HG02571 (cell line): ENCODE measurements around the gene EPHB2.

Source experiments
- ATAC-seq: cut with Tn5 transposase; IDR thresholded peaks from one replicate; pipeline ENCODE4 v1.9.1; 2021; ENCODE audit warnings: mild to moderate bottlenecking, moderate library complexity; ENCODE audit not compliant: unreplicated experiment

The EPHB2 gene

GRCh38 chr1:22852144-22852655 is 141.6 kb downstream of the EPHB2 start:
- ATAC-seq, result no peak

DNA sequence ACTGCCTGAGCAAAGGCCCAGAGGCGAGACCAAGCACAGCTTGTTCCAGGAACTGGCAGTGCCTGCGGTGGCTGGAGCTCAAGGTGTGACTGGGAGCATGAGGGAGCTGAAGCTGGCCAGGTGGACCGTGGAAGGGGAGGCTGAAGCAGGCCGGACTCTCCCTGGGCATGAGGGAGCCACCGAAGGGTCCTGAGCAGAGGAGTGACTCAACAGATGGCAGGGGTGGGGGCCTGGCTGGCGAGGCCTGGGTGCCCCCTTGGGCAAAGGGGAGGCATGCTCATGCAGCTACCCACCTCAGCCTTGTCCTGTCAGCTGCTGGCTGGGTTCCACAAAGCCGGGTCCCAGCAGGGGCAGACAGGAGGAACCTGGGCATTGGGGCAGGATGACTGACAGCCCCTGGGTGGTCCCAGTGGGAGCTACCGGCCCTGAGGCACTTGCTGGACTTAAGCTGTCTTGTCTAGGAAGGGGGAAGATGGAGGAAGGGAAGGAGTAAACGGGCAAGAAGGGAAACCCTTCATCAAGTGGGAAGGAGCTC is 143.1 kb downstream of the EPHB2 start:
- ATAC-seq, result no peak

DNA sequence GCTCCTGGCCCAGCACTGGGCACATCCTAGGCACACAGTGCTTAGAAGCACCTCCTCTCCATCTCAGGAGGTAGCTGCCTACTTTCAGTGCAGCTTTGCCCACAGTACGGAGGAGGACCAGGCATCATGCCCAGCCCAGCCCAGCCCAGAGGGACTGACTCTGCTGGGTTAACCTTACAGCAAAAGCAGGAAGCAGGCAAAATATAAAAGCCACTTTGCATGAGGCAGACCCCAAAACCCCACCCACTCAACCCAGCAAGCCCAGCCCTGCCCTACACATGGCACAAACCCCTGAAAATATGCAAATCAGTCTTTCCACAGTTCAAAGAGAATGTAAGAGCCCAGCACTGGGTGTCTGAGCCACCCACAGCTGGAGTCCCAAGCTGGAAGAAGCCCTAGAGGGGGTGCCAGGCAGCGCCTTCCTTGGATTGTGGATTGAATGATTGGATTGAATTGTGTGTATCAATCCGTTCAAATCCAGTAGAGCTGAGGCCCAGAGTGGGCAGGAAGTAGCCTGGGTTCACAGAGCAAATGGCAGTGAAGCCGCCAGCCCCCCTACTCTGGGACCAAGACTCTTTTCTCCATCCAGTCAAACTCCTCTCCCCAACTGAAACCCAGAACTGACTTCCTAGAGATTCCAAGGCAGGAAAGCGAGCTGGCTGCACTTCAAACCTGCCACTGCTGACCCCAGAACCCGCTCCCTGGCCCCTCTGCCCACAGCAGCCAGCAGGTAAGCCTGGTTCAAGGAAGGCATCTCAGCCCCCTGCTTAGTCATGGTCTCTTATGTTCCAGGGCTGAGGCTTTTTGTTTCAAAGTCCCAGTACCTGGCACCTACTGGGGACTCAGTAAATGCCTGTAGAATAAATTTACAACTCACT is 144.3 kb downstream of the EPHB2 start:
- ATAC-seq, result no peak

DNA sequence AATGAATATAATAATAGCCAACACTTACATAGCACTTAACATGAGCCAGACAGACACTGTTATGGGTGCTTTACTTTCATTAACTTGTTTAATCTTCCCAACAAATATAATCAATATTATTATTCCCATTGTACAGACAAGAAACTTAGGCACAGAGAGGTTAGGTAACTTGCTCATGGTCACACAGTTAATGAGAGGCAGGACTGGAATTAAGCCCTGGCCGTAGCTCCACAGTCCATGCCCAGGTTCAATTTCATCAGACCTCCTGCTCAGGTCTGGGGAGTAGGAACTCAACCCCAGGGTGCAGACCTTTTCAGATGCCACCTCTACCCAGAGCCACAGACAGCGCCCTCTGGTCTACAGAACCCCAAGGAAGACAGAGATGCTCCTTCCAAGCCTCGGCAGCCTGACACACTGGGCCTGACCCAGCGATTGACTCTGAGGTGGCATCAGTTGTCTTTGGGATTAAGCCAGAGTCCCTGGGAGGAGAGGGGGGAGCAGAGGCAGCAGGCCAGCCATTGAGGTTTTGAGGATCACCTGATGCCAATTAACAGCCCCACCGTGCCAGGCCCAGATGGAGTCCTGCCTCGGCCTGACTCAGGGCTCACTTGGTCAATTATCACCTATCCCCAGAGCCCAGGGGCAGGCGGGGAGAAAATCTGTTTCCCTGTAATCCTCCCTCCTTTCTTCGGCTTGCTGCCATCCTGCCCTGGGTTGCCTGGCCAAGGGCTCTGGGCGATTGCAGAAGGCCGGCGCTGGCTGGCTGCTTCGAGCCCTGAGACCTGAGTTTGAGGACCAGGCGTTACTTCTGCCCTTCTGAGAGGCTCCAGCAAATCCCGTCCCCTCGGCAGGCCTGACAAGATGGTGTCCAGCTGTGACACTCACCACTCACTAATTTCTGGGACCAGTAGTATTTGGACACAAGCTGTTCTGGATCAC is 145.3 kb downstream of the EPHB2 start:
- no peak for ATAC-seq

DNA sequence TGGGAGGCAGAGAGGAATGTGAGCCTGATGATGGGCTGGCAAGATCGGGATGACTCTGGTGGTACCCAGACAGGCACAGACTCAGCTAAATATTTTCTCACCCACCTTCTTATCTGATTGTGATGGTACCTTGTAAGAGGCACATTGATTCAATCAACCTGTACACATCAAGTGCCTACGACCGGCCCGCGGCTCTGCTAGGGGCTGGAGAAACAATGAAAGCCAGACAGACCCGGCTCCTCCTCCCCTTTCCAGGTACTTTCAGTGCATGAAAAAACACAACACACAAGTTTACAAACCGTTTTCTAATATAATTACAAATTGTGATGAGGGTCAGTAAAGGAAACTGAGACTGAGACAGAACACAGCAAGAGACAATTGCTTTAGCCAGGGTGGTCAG is 147.0 kb downstream of the EPHB2 start:
- no peak for ATAC-seq

GRCh38 chr1:22860414-22860800 is 149.8 kb downstream of the EPHB2 start:
- no peak for ATAC-seq

GRCh38 chr1:22860883-22861385 is 150.3 kb downstream of the EPHB2 start:
- ATAC-seq, result no peak

- ATAC-seq, result no peak
These were observed 151.3 kb downstream of the EPHB2 start for GRCh38 chr1:22861764-22862440.

GRCh38 chr1:22862752-22863151 is 152.1 kb downstream of the EPHB2 start:
- no peak for ATAC-seq

GRCh38 chr1:22863766-22864165 is 153.1 kb downstream of the EPHB2 start:
- no peak for ATAC-seq

DNA sequence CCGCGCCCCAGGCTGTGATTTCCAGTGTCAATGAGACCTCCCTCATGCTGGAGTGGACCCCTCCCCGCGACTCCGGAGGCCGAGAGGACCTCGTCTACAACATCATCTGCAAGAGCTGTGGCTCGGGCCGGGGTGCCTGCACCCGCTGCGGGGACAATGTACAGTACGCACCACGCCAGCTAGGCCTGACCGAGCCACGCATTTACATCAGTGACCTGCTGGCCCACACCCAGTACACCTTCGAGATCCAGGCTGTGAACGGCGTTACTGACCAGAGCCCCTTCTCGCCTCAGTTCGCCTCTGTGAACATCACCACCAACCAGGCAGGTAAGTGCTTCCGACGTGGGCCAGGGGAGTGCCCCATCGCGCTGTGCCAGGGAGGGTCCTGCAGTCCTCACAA is 154.2 kb downstream of the EPHB2 start:
- ATAC-seq, result no peak

DNA sequence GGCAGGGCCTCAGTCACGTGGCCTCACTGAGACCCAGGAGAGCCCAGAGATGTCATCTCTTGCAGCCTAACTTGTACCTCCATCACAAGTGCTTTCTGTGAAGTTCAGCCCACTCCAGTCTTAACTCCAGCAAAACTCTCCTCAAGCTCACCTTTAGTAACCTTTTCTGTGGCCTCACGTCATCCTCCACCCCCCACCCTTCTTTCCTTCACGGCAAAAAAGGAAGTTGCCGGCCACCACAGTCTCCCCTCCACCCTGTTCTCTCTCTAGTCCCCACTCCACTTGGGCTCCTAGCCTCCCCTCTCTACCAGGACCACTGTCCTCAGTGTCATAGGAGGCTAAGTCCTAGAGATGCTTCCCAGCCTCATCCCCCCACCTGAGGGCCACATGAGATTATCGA is 155.1 kb downstream of the EPHB2 start:
- no peak for ATAC-seq

GRCh38 chr1:22866868-22867267 is 156.2 kb downstream of the EPHB2 start:
- no peak for ATAC-seq

- ATAC-seq, result no peak
These were observed 157.7 kb downstream of the EPHB2 start for GRCh38 chr1:22868331-22868730.

DNA sequence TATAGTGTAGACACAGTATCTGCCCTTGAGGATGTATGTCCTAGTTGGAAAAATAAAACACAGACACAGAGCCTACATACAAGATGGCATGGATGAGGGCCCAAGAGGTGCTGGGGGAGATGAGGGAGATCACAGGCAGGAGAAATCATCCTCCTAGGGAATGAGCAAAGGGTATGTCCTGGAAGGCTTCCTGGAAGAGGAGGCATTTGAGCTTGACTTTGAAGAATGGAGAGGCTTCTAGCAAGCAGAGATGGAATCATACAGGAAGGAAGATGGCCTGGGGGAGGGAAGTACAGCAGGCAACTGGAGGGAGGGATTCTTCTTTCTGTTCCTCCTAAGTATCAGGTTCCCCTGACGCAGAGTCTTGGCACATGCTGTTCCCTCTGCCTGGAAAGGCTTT is 158.7 kb downstream of the EPHB2 start:
- ATAC-seq, result no peak

- ATAC-seq, result no peak
These were observed 159.7 kb downstream of the EPHB2 start for GRCh38 chr1:22870201-22870871.

DNA sequence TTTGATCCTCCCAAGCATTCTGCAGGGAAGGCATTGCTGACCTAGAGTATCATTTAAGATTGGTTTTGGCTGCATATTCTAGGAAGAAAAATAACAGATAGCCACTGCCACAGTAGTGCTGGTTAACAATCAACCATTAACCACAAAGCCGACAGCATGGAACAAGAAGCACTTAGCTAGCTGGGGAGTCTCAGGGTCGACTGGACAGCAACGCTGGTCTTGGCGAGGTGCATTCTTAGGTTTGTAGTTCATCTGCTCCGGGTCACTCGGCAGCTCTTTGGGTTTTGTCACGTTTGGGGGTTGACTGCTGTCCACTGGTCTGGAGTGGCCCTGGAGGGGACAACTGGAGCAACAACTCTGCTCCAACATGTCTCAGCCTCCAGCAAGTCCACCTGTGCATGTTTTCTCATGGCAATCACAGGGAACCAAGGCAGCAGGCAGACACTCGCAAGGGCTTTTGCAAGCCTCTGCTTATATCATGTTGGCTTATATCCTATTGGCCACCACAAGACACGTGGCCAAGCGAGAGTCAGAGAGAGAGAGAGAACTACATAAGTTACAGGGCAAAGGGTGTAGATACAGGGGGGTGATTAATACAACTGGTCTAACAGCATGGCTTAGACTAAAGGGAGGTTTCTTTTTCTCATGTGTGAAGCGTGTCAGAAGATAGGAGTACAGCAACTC is 162.5 kb downstream of the EPHB2 start:
- no peak for ATAC-seq

DNA sequence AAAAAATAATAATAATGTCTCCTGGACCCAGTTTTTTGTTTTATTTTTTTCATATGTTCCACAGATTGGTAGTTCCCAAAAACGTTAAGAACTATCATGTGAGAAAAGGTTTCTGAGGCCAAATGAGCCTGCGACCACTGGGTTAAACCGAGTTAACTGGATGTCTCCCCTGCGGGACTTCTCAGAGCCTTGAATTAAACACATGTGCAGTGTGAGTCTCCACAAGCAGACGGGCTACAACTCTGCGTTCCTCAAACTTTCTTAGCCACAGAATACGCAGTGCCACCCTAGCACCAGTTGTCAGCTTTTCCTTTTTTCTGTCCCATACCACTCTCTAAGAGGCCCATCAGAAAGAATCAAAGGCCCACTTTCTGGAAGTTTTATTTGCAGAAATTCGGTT is 164.1 kb downstream of the EPHB2 start:
- no peak for ATAC-seq

DNA sequence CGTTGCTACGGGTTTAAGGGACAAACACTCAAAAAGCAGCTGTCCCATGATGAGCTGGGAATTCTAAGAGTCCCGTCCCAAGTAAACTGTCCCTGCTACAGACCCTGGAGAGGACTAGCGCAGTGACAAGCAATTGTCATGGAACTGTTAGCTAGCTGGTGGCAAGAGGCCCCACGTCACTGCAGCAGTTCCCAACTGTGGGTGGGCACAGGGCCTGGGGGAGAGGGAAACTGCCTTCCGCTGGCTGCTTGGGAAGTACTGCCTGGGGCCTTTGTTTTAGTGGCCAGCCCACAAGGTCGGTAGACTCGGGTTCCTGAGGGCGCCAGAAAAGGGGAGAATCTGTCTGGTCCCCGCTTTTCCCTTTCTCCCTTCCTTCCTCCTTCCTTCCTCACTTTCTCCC is 164.6 kb downstream of the EPHB2 start:
- ATAC-seq, result no peak

GRCh38 chr1:22875841-22876240 is 165.2 kb downstream of the EPHB2 start:
- no peak for ATAC-seq
